CD4-positive, alpha-beta T cell treated with Interleukin-4 for 4 hours (primary cell): Measurements from ENCODE around the gene RNF44.

Experiments
- DNase-seq: peaks from one replicate; pipeline ENCODE4 v3.0.0-alpha.2; 2020

The RNF44 gene

DNA sequence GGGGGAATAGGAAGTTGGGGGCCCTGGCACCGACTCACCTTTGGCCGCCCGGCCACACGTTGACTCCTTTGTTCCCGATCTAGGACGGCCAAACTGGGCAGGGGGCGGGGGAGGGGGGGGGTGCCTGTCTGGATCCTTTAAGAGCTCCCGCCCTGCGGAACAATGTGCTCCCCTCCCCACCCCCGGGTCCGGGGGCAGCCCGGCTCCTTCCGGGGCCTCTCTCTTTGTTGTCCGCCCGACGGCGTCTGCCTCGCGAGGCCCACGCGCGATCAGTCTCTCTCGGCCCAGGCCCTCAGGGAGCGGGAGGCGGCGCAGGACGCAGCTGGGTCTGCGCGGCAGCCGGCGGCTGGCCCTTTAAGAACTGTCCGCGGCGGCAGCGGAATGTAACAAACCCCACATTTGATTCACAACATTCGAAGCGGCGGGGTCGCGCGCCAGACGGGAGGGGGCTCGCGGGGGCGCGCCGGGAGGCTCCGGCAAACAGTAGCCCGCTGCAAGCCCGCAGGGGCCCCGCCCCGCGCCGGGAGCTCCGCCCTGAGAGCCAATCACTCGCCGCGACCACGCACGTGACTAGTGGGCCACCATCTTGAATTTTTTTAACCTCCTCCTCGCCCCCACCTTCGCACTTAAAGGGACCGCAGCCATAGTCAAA, at the start of gene RNF44:
TSS of gene RNF44 (minus strand) at position 501 of the 652 bp plus-strand sequence. CDS start 4,930 bp downstream, outside the sequence.
- peak; percentile 99 for DNase-seq

DNA sequence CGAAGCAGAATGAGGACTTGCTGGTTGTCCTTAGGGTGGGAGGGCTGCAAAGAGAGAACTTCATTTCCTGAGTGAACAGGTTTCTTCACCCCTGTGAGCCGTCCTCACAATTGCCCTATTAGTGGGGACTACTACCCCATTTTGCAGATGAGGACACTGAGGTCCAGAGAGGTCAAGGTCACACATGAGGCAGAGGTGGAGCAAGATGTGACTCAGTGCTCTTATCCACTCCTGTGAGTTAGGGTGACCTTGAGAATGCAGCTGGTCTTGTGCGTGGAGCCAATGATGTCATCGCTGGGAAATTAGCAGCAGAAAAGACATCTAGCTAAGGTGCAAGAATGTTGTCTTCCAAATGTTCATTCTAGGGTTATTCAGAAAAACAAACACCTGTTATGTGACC, 45.9 kb upstream of the RNF44 start:
- no peak for DNase-seq

DNA sequence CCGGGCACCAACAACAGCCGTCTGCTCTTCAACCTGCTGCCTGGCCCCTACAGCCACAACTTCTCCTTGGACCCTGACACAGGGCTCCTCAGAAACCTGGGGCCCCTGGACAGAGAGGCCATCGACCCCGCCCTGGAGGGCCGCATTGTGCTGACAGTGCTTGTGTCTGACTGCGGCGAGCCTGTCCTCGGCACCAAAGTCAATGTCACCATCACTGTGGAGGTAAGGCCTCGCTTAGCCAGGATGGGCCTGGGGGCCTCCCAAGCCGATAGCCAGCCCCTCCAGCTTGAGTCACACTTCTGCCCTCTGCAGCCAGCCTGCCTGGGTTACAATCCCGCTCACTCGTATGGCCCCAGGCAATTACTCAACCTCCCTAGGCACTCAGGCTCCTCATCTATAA, 44.2 kb upstream of the RNF44 start:
- no peak for DNase-seq

DNA sequence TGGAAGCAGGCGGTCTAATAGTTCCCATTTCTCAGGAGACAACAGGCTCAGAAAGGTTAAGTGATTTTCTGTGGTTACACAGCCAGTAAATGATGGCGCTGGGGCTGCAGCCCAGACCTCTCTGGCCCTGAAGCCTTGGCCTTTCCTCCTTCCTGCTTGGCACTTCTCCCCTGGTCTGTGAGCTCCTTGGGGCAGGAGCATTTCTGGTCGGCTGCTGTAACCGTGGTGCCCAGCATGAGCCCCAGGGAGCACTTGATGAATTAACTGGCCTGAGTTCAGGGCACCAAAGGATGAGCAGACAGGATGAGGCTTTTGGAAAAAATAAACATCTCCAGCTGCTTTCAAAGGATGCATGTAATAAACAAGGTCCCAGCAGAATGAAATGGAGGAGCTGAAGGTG, 42.1 kb upstream of the RNF44 start:
- no peak for DNase-seq

DNA sequence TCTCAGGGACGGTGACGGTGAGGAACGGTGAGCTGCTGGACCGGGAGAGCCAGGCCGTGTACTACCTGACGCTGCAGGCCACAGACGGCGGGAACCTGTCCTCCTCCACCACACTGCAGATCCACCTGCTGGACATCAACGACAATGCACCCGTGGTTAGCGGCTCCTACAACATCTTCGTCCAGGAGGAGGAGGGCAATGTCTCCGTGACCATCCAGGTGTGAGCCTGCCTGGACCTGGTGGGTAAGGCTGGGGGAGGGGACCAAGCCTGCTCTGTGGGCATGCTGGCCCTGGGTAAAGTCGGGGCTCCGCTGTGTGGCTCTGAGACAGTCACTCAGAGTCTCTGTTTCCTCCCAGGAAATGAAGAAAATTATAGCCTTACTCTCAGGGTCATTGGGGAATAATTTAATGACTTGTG, 41.2 kb upstream of the RNF44 start:
- DNase-seq = peak; percentile 34

DNA sequence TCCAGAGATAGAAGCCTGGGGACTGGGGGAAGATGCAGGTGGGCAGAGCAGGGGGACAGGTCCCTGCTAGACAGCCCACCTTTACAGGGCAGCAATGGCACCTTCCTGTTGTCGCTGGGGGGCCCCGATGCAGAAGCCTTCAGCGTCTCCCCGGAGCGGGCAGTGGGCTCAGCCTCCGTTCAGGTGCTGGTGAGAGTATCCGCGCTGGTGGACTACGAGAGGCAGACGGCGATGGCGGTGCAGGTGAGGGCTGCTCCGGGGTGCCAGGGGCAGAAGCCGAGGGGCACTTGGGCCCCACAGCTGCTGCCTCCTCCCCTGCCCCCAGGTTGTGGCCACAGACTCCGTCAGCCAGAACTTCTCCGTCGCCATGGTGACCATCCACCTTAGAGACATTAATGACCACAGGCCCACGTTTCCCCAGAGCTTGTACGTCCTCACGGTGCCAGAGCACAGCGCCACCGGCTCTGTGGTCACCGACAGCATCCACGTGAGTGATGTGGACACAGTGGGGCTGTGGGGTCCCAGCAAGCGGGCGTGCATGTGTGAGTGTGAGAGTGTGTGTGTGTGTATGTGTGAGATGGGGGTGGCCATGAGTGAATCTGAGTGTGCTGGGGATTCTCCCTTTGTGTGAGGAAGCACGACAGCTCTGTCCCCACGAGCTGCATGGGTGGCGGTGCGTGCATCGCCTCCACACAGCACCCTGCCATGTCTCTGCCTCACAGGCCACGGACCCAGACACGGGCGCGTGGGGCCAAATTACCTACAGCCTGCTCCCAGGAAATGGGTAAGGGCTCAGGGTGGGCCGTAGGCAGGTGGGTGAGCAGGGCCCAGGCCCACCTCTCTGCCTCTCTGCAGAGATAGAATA, 40.3 kb upstream of the RNF44 start:
- DNase-seq = no peak

DNA sequence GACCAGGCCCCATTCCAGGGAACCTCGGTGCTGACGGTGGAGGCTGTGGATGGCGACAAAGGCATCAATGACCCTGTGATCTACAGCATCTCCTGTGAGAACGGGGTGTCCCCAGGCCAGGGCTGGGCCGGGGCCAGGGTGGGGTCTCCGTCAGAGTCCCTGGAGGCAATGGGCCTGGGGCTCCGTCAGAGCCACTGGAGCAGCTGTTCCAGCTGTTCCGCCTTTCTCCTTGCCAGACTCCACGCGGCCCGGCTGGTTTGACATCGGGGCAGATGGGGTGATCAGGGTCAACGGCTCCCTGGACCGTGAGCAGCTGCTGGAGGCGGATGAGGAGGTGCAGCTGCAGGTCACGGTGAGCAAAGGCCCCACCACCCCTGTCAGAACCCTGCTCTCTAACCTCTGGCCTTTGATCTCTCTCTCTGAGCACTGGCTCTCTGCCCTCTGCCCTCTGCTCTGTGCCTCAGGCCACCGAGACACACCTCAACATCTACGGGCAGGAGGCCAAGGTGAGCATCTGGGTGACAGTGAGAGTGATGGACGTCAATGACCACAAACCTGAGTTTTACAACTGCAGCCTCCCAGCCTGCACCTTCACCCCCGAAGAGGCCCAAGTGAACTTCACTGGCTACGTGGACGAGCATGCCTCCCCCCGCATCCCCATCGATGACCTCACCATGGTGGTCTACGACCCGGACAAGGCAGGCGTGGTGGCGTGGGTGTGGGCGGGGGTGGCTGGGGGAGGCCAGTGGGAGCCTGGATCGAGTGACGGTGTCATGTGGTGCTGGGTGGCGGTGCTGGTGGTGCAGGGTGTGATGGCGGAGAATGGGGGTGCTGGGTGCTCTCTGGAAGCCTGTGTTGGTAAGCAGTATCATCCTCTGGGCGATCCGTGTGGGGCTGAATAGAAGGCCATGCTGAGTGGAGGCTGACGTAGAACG, 38.6 kb upstream of the RNF44 start:
- no peak for DNase-seq

DNA sequence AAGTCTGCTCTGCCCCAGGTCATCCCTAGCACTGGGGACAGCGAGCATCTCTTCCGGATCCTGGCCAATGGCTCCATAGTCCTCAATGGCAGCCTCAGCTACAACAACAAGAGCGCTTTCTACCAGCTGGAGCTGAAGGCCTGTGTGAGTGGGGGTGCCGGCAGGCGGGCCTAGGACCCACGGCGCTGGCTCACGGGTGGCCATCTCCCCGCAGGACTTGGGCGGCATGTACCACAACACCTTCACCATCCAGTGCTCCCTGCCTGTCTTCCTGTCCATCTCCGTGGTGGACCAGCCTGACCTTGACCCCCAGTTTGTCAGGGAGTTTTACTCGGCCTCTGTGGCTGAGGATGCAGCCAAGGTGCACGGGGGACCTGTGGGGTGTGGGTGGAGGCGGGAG, 37.9 kb upstream of the RNF44 start:
- no peak for DNase-seq

DNA sequence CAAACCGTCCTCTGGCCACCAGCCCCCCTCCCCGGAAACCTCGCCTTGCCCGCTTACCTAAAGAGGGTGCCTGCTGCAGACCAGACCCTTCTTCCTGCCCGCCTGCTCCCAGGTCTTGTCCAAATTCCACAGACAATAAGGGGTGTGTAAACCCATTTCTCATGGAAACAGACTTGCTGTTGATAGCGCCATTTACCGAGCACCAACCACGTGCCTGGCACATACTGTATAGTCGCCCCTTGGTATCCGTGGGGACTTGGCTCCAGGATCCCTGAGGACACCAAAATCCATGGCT, 37.0 kb upstream of the RNF44 start:
- DNase-seq = no peak

DNA sequence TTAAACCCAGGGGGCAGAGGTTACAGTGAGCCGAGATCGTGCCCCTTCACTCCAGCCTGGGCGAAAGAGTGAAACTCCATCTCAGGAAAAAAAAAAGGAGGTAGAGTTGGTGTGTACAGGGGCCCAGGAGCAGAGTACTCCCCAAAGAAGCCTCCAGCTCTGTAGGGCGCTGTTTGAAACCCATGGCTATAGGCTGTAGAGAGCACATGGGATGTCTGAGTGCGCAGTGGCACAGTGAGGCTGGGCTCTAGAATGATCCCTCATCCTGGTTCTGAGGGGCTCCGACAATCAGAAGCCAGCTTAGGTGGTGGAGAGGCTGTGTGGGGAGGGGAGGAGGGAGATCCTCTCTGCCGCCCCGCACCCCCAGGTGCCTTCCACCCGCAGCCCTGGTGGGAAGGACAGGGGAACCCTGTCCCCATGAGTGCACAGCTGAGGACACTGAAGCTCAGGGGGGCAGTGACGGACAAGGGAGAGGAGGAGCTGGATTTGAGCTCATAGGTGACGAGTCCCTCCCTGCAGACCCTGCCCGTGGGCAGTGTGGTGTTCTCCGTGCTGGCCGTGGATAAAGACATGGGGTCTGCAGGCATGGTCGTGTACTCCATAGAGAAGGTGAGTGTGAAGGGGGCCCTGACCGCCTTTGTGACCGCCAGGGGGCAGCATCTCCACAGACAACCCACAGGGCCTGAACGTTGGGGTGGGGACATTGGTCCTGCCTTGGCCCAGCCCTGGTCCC, 36.5 kb upstream of the RNF44 start:
- peak; percentile 73 for DNase-seq

DNA sequence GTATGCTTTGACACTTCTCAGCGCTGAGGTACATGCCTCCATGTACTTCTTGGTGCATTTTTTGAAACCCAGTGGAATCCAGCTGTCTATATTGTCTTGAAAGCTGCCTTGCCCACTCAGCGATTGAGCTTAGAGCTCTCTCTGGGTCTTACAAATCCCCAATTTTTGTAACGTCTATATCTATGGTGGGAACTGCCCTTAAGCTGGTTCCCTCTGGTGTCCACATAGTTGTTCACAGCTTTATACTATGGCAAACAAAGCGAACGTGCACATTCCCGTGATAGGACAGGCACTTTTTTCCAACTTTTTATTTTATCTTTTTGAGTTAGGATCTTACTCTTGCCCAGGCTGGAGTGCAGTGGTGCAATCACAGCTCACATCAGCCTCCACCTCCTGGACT, 32.8 kb upstream of the RNF44 start:
- DNase-seq = no peak

DNA sequence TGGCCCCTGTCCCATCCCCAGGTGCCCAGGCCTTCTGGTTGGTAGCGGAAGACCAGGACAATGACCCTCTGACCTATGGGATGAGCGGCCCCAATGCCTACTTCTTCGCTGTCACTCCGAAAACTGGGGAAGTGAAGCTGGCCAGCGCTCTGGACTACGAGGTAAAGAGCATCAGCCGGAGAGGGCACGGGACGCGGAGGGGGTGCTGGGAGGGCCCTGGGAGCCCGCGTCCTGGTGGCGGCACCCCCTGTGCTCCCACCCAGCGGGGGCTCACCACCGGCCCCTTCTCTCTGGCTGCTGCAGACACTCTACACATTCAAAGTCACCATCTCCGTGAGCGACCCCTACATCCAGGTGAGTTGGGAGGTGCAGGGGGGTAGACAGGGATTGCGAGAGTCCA, 31.5 kb upstream of the RNF44 start:
- DNase-seq = no peak

DNA sequence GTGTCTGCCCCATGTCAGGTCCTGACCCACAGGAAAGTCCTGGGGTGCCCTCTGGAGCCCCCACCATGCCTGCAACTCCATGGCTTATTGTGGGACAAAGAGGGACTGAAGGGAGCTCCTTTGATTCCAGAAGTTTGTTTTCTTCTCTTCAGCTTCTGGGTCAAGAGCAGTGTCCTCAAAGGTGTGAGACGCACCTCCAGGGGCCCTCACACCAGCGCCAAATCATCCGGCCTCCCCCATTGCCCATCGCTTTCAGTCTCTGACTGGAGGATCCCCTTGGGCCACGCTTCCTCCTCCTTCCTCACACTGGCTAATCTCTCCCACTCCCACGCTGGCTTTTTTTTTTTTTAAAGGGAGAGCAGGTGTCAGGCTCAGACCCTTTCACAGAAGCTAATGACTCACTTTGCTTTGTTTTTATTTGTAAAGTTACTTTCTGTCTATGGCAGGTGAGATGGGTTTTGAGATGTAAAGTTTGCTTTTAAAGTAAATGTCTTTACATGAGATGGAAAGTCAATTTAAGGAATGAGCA, 28.6 kb upstream of the RNF44 start:
- no peak for DNase-seq

DNA sequence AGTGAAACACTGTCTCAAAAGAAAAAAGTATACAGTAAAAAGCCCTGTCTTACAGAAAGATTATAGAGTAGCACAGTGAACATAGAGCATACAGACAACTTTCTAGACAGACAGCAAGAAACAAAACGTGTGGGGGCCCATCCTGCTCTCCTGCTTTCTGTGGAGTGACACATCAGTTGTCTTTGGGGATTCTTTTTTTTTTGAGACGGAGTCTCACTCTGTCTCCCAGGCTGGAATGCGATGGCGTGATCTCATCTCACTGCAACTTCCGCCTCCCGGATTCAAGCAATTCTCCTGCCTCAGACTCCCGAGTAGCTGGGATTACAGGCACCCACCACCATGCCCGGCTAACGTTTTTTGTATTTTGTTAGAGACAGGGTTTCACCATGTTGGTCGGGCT, 26.8 kb upstream of the RNF44 start:
- no peak for DNase-seq

DNA sequence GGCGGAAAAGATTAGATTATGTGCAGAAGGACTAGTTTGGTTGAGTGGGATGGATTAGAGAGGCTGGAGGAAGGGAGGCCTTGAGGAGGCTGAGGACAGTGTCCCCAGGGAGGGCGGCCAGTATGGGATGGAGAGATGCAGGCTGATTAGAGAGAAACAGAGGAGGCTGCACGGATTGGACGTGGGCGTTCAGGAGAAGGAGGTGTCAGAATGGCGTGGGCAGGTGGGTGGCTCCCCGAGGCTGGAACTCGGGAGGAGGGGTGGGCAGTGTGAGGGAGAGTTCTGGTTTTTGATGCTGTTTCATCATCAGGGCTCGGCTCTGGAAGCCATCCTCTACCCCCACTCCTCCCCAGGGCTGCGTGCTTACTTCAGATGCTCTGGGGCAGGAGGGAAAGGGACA, 25.0 kb upstream of the RNF44 start:
- no peak for DNase-seq

DNA sequence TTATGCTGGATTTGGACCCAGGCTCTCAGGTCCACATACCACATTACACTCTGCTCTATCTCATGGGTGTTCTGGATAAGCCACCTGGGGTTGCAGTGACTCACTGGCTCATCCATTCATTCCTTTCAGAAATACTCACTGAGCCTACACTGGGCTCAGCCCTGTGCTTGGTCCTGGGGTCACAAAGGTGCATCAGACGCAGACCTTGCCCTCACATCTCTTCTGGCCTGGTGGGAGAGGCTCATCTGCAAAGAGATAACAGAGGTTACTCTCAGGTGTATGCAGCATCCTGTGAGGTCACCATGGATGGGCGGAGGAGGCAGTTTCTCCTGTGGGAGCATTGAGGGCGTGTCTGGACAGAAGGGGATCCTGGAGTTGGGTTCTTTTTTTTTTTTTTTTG, 24.1 kb upstream of the RNF44 start:
- DNase-seq = no peak

DNA sequence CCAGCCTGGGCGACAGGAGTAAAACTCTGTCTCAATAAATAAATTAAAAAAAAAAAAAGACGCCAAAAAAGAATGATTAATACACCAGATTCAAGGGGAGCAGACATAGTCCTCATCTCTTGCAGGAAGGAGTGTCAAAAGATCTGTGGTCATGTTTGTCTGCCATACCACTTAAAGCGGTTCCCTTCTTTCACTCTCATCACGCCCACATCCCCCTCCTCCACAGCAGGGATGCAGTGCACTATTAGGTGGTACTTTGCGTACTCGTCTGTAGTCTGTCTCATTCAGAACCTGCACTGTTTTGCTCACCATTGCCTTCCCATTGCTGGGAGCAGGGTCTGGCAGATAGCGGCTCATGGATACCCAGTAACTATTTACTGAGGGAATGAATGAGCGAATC, 23.2 kb upstream of the RNF44 start:
- no peak for DNase-seq

DNA sequence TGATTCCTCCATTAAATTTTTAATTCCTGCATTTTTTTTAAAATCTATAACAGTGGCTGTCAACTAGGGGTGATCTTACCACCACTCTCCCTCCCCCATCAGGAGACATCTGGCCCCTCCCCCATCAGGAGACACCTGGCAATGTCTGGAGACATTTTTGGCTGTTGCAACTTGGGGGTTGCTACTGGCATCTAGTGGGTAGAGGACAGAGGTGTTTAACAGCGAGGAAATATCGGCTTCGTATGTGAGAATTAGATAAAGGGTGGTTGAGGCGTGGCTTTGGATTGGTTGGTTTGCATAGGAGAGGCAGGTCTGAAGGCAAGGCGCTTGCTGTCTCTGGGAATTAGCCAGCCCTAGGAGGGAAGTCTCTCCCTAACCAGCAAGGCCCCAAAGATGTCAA, 22.5 kb upstream of the RNF44 start:
- peak; percentile 40 for DNase-seq

DNA sequence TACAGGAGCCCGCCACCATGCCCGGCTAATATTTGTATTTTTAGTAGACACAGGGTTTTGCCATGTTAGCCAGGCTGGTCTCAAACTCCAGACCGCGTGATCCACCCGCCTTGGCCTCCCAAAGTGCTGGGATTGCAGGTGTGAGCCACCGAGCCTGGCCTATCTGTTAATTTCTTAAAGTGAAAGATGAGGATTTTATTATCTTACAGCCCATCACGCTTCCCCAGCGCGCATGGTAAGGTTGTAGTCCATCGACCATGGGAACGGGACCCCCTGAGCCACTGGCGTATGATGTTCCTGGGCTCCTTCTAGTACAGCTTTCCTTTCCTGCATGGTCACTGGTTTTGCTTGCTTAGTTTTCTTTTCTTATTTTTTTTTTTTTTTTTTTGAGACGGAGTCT, 20.6 kb upstream of the RNF44 start:
- no peak for DNase-seq

DNA sequence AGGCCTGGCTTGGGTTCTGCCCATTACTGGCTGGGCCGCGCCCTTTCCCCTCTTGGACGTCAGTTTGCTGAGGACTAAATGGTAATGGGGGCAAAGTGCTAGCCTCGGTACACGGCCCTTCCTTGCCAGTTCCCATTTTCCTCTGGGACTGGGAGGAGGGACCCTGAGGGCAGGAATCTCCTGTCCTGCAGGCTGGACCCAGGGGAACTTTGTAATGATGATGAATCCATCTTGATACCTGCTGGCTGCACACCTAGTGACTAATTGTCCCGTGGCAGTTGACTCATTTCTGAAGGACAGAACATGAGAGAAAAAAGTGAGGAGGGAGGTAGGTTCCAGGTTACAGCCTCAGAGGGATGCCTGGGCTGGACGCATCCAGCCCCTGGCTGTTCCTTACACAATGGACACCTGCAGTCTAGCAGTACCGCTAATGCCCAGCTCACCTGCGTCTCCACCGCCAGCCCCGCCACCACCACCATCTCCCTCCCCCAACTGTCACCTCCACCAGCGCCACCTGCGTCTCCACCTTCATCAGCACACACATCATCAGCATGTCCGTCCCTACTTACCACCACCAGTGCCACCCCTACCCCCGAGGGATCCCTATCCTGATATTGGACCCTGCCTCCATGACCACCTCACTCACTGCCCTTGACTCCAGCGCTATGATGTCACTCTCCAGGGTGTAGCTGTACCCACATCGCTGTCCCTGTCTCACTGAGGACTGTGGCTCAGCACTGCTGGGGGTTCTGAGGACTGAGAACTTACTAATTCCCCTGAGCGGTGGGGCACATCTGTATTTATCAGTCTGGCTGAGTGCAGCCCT, 16.3 kb upstream of the RNF44 start:
- DNase-seq = no peak

DNA sequence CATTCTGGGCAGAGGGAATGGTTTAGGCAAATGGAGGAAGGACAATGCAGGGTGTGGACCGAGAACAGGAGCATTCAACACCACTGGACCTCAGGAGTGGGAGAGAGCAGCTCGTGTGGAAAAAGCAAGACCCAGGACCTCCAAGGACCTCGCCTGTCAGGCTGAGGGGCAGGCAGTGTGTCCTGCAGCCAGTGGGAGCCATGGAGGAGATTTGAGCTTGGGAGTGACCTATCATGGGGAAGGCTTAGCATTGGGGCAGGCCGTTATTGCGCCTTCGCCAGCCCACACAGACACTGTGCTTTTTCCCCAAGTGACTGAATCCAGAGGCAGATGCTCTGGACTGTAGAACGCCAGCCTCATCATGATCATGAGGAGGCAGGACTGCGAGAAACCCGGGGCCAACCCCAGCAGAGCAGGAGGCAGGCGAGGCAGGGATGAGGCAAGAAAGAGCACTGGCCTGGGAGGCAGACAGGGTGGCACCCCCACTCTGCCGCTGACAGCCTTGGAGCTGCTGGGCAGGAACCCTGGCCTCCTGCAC, 15.2 kb upstream of the RNF44 start:
- no peak for DNase-seq
